A549 (cell line): Measurements from ENCODE around the gene MT3. TPM values are rescaled to one million over a fixed set of nuclear protein-coding genes. Genes with fewer than 3 reads are reported as not detected.

Experiments used
- ATAC-seq, 2 experiments: fragments of 200-7000 bp in 1 of 2; fragments of >200 bp in 1 of 2; cut with Nextera tagmentation in 1 of 2; cut with Tn5 transposase in 1 of 2; 3 replicates each; pipeline versions ENCODE4 v1.8.0 to v1.9.1; 2018 to 2020; ENCODE audit warnings: mild to moderate bottlenecking in 1 of 2, moderate library complexity in 1 of 2
- CTCF ChIA-PET: fragments of 300-600 bp; sonication (Branson Sonifier 250); formaldehyde crosslinking; extraction: SDS; loops from one replicate; lab custom pipeline; 2021; ENCODE audit warnings: antibody characterized with exemption, inconsistent platforms; lab: Yijun Ruan, JAX
- POLR2A ChIA-PET: fragments of 350-600 bp; formaldehyde crosslinking; extraction: SDS; loops from one replicate; lab custom pipeline; 2021; ENCODE audit warnings: antibody characterized with exemption, inconsistent platforms; lab: Yijun Ruan, JAX
- DNase-seq, 2 experiments: peaks; one replicate each; pipeline versions ENCODE4 v3.0.0 to v3.0.0-alpha.2; 2011 to 2016; ENCODE audit warnings: low read depth in 1 of 2, low spot score in 1 of 2
- FAIRE-seq: peaks from 2 replicates; lab custom pipeline; 2011; peaks lifted over from hg19 to GRCh38; lab: Jason Lieb, UNC
- H3K27ac ChIP-seq, 2 experiments: fragments of >200 bp; sonication (Bioruptor Twin); formaldehyde crosslinking; 3 replicates each; pipeline ENCODE4 v1.5.1; 2016 to 2017
- H3K4me1 ChIP-seq: fragments of >200 bp; sonication (Bioruptor Twin); formaldehyde crosslinking; 3 replicates; pipeline ENCODE4 v1.6.1; 2016
- H3K4me2 ChIP-seq: fragments of >200 bp; sonication (Bioruptor Twin); formaldehyde crosslinking; 3 replicates; pipeline ENCODE4 v1.6.1; 2016
- H3K4me3 ChIP-seq: fragments of >200 bp; sonication (Bioruptor Twin); formaldehyde crosslinking; 3 replicates; pipeline ENCODE4 v1.5.1; 2016
- H3K9me3 ChIP-seq: fragments of >200 bp; sonication (Bioruptor Twin); formaldehyde crosslinking; 3 replicates; pipeline ENCODE4 v1.6.1; 2016
- EHF ChIP-seq: fragments of 250-450 bp; sonication (Bioruptor Pico); IDR thresholded peaks from 2 replicates; pipeline ENCODE4 v1.5.0; 2020; ENCODE audit warnings: mild to moderate bottlenecking
- ELK1 ChIP-seq: fragments of 150-350 bp; IDR thresholded peaks from 2 replicates; pipeline ENCODE4 v1.6.1; 2014; ENCODE audit warnings: low read depth, mild to moderate bottlenecking, low read length
- EP300 ChIP-seq, 2 experiments: fragments of >200 bp; sonication (Bioruptor Twin); formaldehyde crosslinking; IDR thresholded peaks; 2 replicates in 1 of 2; 3 replicates in 1 of 2; pipeline ENCODE4 v1.6.1; 2016 to 2017
- FOSB ChIP-seq: fragments of 250-450 bp; sonication (Bioruptor Pico); IDR thresholded peaks from 2 replicates; pipeline ENCODE4 v1.5.0; 2020; ENCODE audit warnings: mild to moderate bottlenecking, moderate library complexity
- FOXS1 ChIP-seq: fragments of 250-450 bp; sonication (Bioruptor Pico); IDR thresholded peaks from 2 replicates; pipeline ENCODE4 v1.5.0; 2020; ENCODE audit warnings: mild to moderate bottlenecking, moderate library complexity
- HDAC2 ChIP-seq: fragments of 200-600 bp; sonication (generic); IDR thresholded peaks from 2 replicates; pipeline ENCODE4 v1.6.1; 2016
- HOXA7 ChIP-seq: fragments of 250-450 bp; sonication (Bioruptor Pico); IDR thresholded peaks from 2 replicates; pipeline ENCODE4 v1.5.0; 2020; ENCODE audit warnings: mild to moderate bottlenecking, moderate library complexity
- HOXB13 ChIP-seq: fragments of 250-450 bp; sonication (Bioruptor Pico); IDR thresholded peaks from 2 replicates; pipeline ENCODE4 v1.5.0; 2020; ENCODE audit warnings: low read depth, mild to moderate bottlenecking, moderate library complexity
- JUN ChIP-seq, 2 experiments: fragments of >200 bp; sonication (Bioruptor Twin); formaldehyde crosslinking; IDR thresholded peaks; 2 replicates in 1 of 2; 3 replicates in 1 of 2; pipeline ENCODE4 v1.6.1; 2016 to 2017
- JUNB ChIP-seq: fragments of >200 bp; sonication (Bioruptor Twin); formaldehyde crosslinking; IDR thresholded peaks from 2 replicates; pipeline ENCODE4 v1.6.1; 2016
- MAZ ChIP-seq: fragments of 150-350 bp; IDR thresholded peaks from 2 replicates; pipeline ENCODE4 v1.6.1; 2014; ENCODE audit warnings: antibody characterized with exemption, low read depth, low read length, borderline replicate concordance
- NFE2L2 ChIP-seq: fragments of 150-350 bp; conservative IDR thresholded peaks from 2 replicates; pipeline ENCODE4 v1.6.1; 2014; ENCODE audit warnings: low read length
- RARB ChIP-seq: fragments of 250-450 bp; sonication (Bioruptor Pico); IDR thresholded peaks from 2 replicates; pipeline ENCODE4 v1.8.0; 2021; ENCODE audit warnings: mild to moderate bottlenecking, moderate library complexity
- RCOR1 ChIP-seq: fragments of 150-350 bp; IDR thresholded peaks from 2 replicates; pipeline ENCODE4 v1.6.1; 2014; ENCODE audit warnings: antibody characterized with exemption, low read length, low read depth
- RFX5 ChIP-seq: fragments of 450-650 bp; IDR thresholded peaks from 2 replicates; pipeline ENCODE4 v1.7.1; 2014; ENCODE audit warnings: antibody characterized with exemption, mild to moderate bottlenecking, moderate library complexity
- RNF2 ChIP-seq: fragments of 200-600 bp; sonication (generic); IDR thresholded peaks from 2 replicates; pipeline ENCODE4 v1.6.1; 2016; ENCODE audit warnings: low read depth, mild to moderate bottlenecking, antibody characterized with exemption, moderate library complexity, borderline replicate concordance
- SMC3 ChIP-seq: fragments of >200 bp; sonication (Bioruptor Twin); formaldehyde crosslinking; IDR thresholded peaks from 3 replicates; pipeline ENCODE4 v1.6.1; 2018; ENCODE audit warnings: inconsistent platforms
- SREBF2 ChIP-seq: fragments of 450-650 bp; IDR thresholded peaks from 2 replicates; pipeline ENCODE4 v1.6.1; 2014; ENCODE audit warnings: mild to moderate bottlenecking, moderate library complexity
- TP53 ChIP-seq: fragments of 250-450 bp; sonication (Bioruptor Pico); IDR thresholded peaks from 2 replicates; pipeline ENCODE4 v1.5.0; 2021; ENCODE audit warnings: mild to moderate bottlenecking, moderate library complexity
- ZFP36 ChIP-seq: fragments of 450-650 bp; IDR thresholded peaks from 2 replicates; pipeline ENCODE4 v1.6.1; 2014; ENCODE audit warnings: borderline replicate concordance; ENCODE audit not compliant: partially characterized antibody
- WGBS: methylation state at CpG from one replicate; pipeline ENCODE4 v1.1.6; 2017; ENCODE audit errors: missing lambda C conversion rate; 5-methylcytosine and 5-hydroxymethylcytosine counted together
- polyA plus RNA-seq, 4 experiments: library from polyadenylated mRNA; depleted of rRNA in 3 of 4; stranded (reverse); fragments of >200 nt; fragmentation: RNase III in 1 of 4; extraction: RNeasy Plus Mini Kit Qiagen cat#74134 plus additional on column Dnase treatment in 1 of 4; gene quantifications; 2 replicates in 3 of 4; 3 replicates in 1 of 4; pipeline ENCODE4 v1.2.3, GENCODE V29; 2011 to 2017
- TF ChIP-seq, protein P1 (sequence below): fragments of >200 bp; sonication (Bioruptor Twin); formaldehyde crosslinking; IDR thresholded peaks from 2 replicates; pipeline ENCODE4 v1.6.1; 2016

MT3 gene
- polyA plus RNA-seq, 2 of the 4 experiments (the other 2 are of a cell fraction), result 0.16 to 0.21 TPM

GRCh38 chr16:56560447-56560846 is 28.9 kb upstream of the MT3 start:
- TF ChIP-seq RCOR1 (no peak), TP53 (no peak), ZFP36 (no peak), HOXB13 (no peak), HDAC2 (no peak), HOXA7 (CRISPR knock-in tag) (no peak), MAZ (no peak), EP300 (IDR thresholded peaks at IDR 0.05) (no peak), RARB (CRISPR knock-in tag) (no peak), SMC3 (no peak)
- TF ChIP-seq, protein P1, sequence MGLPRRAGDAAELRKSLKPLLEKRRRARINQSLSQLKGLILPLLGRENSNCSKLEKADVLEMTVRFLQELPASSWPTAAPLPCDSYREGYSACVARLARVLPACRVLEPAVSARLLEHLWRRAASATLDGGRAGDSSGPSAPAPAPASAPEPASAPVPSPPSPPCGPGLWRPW, result no peak
- no peaks in the 10 kb centered on the region for H3K9me3 ChIP-seq
- POLR2A ChIA-PET, result no interaction called here
- WGBS, result 16% methylated on average over 1 of the region's 1 CpG
- CTCF ChIA-PET, result interaction anchor here (1.2 to 2.6 kb wide), 3 partner anchors 10 to 83 kb away, joined by 3 to 7 read pairs (median 7); no protein-coding TSS in a partner anchor
- FAIRE-seq (no peak), DNase-seq (no peak), ATAC-seq (no peak)
- no peak overlapping the region for H3K4me2 ChIP-seq
- H3K27ac ChIP-seq, result no peak overlapping the region
- no peak overlapping the region for H3K4me3 ChIP-seq
- peaks cover 7% of the 10 kb centered on the region; the same call in 2 of the 3 replicates for H3K4me1 ChIP-seq

DNA sequence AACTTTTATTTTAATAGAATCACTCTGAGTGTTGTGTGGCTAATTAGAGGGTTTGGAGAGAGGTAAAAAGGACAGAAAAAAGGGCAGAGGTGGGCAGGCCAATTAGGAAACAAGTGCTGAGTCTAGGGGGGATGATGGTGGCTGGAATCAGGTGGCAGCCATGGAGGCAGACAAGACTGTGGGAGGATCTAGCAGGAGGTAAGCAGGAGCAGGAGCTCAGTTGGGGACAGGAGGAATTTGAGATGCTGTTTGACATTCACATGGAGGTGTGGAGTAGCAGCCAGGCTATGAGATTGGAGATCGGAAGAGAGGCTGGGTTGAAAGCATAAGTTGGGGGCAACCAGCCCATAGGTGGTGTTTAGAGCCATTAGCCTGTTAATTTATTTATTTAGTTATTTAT is 28.2 kb upstream of the MT3 start:
- Histone ChIP-seq H3K4me1 (peaks cover 7% of the 10 kb centered on the region; the same call in 2 of the 3 replicates), H3K27ac (no peak overlapping the region), H3K4me2 (no peak overlapping the region), H3K4me3 (no peak overlapping the region), H3K9me3 (no peaks in the 10 kb centered on the region)
- ChIA-PET POLR2A (no interaction called here), CTCF (interaction anchor here (1.0 to 2.6 kb wide), 5 partner anchors 11 to 83 kb away, joined by 3 to 7 read pairs (median 4); no protein-coding TSS in a partner anchor)
- no peak for TF ChIP-seq NFE2L2
- TF ChIP-seq ELK1, result no peak
- no peak for TF ChIP-seq FOXS1 (CRISPR knock-in tag)
- TF ChIP-seq RFX5, result no peak
- DNase-seq, result no peak
- no peak for ATAC-seq
- 77% methylated on average over 1 of the region's 1 CpG for WGBS
- no peak for FAIRE-seq

GRCh38 chr16:56564793-56565477 is 24.4 kb upstream of the MT3 start, which contains the start of gene MT4:
TSS of gene MT4 (plus strand) at chr16:56565073. CDS start at chr16:56565129, 56 bp downstream.
- DNase-seq, result no peak
- H3K4me1 ChIP-seq, result no peaks in the 10 kb centered on the region
- ChIA-PET POLR2A (no interaction called here), CTCF (interaction anchor here (0.8 to 2.6 kb wide), 4 partner anchors 8 to 137 kb away, joined by 4 to 11 read pairs (median 4); no protein-coding TSS in a partner anchor)
- no peak within 1 kb of the TSS for H3K27ac ChIP-seq
- 40% methylated on average over 12 of the region's 12 CpGs for WGBS
- H3K9me3 ChIP-seq, result no peaks in the 10 kb centered on the region
- no peak for ATAC-seq
- FAIRE-seq, result no peak
- TF ChIP-seq TP53 (no peak), EHF (CRISPR knock-in tag) (no peak), RNF2 (no peak), HOXB13 (no peak), HOXA7 (CRISPR knock-in tag) (no peak), FOSB (CRISPR knock-in tag) (no peak), JUN (IDR thresholded peaks at IDR 0.05) (no peak)
- no peak within 1 kb of the TSS for H3K4me3 ChIP-seq
- H3K4me2 ChIP-seq, result no peak within 1 kb of the TSS

DNA sequence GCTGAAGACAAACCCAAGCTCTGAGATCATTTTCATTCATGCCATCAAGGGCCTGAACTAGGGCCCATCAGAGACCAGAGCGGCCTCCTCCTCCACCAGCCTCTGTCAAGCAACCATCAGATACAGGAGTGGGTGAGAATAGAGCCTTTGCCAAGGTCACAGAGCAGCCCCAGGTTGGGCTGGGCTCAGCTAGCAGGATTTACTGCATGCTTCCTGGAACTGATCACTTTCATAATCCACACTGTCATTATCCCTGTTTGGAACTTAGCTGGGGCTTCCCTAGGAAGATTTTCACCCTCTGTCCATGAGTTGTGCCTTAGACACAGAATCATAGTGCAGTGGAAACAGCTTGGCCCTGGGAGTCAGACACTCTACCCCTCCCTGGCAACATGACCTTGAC is 19.4 kb upstream of the MT3 start:
- ChIA-PET CTCF (interaction anchor here (1.5 to 1.8 kb wide), 2 partner anchors 16 to 56 kb away, joined by 3 to 6 read pairs; no protein-coding TSS in a partner anchor), POLR2A (no interaction called here)
- Histone ChIP-seq H3K4me3 (no peak overlapping the region), H3K27ac (no peak overlapping the region), H3K9me3 (peaks cover 11% of the 10 kb centered on the region), H3K4me2 (no peak overlapping the region), H3K4me1 (no peaks in the 10 kb centered on the region)
- no peak for DNase-seq
- no peak for ATAC-seq
- no peak for TF ChIP-seq SMC3
- no peak for TF ChIP-seq SREBF2
- no peak for TF ChIP-seq NFE2L2
- no peak for TF ChIP-seq JUNB
- 78% methylated on average over 1 of the region's 1 CpG for whole genome bisulfite sequencing
- no peak for FAIRE-seq
